ENCODE data around the gene IDE. TPM values are rescaled to one million over a fixed set of nuclear protein-coding genes. Genes with fewer than 3 reads are reported as not detected.

IDE gene
- total RNA-seq, 4 donors from 2014 or later: 22.6 to 59.7 (median 43.0) TPM

- H3K27ac ChIP-seq: no peak overlapping the region
- H3K27me3 ChIP-seq: no peaks in the 10 kb centered on the region
- TF ChIP-seq POLR2A (IDR thresholded peaks at IDR 0.05) (no peak), CTCF (IDR thresholded peaks at IDR 0.05) (no peak)
- no peaks in the 10 kb centered on the region for H3K9me3 ChIP-seq
- DNase-seq: no peak
- H3K36me3 ChIP-seq: no peaks in the 10 kb centered on the region
- H3K4me1 ChIP-seq: no peaks in the 10 kb centered on the region
- H3K4me3 ChIP-seq: no peak overlapping the region
- intact Hi-C loops (cut with DNase I; ENCODE audit: low total_unique reads): no loop called here
These were observed 35.5 kb downstream of the IDE start for GRCh38 chr10:92538231-92538958.

DNA sequence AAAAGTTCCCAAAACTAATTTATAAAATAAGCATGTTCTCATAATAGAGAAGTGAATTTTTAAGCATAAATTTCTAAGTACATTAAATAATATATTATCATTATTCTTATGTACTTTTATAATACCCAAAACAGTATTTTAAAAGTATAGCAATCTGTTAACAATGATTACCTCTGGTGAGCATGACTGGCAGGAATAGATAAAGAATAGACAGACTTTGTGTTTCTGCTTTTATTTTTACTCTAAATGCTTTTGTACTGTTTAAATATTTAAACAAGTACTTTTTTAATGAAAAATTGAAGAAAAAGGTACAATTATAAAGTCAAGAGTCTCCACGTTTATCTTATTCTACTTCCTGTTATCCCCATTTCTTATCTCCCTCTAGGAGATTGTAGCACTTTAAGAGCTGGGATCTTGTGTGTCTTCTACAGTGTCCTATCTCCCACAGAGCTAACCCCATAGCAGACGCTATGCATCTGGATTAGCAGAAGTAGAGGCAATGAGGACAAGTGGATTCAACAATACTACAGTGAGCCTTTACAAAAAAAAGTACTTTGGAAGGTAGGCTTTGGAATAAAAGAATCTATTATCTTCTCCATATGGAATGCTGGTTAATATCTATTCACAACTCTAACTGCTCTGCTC, 42.9 kb downstream of the IDE start:
- no peaks in the 10 kb centered on the region for H3K9me3 ChIP-seq
- no peaks in the 10 kb centered on the region for H3K36me3 ChIP-seq
- intact Hi-C loops (cut with DNase I; ENCODE audit: low total_unique reads): no loop called here
- no peak overlapping the region for H3K4me3 ChIP-seq
- TF ChIP-seq POLR2A (IDR thresholded peaks at IDR 0.05) (no peak), CTCF (IDR thresholded peaks at IDR 0.05) (no peak)
- H3K27me3 ChIP-seq: no peaks in the 10 kb centered on the region
- H3K4me1 ChIP-seq: no peaks in the 10 kb centered on the region
- DNase-seq: no peak
- H3K27ac ChIP-seq: no peak overlapping the region

DNA sequence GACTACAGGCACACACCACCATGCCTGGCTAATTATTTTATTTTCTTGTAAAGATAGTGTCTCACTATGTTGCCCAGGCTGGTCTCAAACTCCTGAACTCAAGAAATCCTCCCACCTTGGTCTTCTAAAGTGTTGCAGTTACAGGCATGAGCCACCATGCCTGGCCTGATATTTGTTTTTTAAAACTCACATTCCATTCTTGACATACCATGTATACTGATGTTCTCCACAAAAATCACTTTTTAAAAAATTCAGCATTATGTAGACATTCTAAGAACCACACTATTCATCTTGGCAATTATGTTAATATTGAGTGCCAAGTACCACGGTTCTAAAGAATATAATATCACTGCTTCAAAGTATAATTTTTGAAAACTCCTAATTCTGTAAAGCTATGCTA, 43.5 kb downstream of the IDE start:
- TF ChIP-seq CTCF (IDR thresholded peaks at IDR 0.05) (no peak), POLR2A (IDR thresholded peaks at IDR 0.05) (no peak)
- no peaks in the 10 kb centered on the region for H3K36me3 ChIP-seq
- intact Hi-C loops (cut with DNase I; ENCODE audit: low total_unique reads): no loop called here

DNA sequence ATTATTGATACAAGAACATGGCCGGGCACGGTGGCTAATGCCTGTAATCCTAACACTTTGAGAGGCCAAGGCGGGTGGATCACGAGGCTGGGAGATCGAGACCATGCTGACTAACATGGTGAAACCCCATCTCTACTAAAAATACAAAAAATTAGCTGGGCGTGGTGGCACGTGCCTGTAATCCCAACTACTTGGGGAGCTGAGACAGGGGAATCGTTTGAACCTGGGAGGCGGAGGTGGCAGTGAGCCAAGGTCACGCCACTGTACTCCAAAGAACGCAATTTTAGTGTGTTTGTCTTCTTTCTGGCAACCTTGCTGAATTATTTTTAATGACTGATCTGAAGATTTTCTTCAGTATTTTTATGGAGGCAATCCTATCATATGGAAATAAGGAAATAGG, 46.2 kb downstream of the IDE start:
- Histone ChIP-seq H3K4me3 (no peak overlapping the region), H3K27ac (no peak overlapping the region), H3K36me3 (no peaks in the 10 kb centered on the region), H3K9me3 (no peaks in the 10 kb centered on the region), H3K4me1 (no peaks in the 10 kb centered on the region), H3K27me3 (no peaks in the 10 kb centered on the region)
- DNase-seq: no peak
- TF ChIP-seq CTCF (IDR thresholded peaks at IDR 0.05): no peak
- no peak for TF ChIP-seq POLR2A (IDR thresholded peaks at IDR 0.05)
- intact Hi-C loops (cut with DNase I; ENCODE audit: low total_unique reads): no loop called here

More for the DNA sequence above, 43.5 kb downstream of the IDE start:
- H3K27ac ChIP-seq: no peak overlapping the region
- no peak overlapping the region for H3K4me3 ChIP-seq
- no peak for DNase-seq
- H3K4me1 ChIP-seq: no peaks in the 10 kb centered on the region
- H3K27me3 ChIP-seq: no peaks in the 10 kb centered on the region
- no peaks in the 10 kb centered on the region for H3K9me3 ChIP-seq

- Histone ChIP-seq H3K4me1 (no peaks in the 10 kb centered on the region), H3K27ac (no peak overlapping the region), H3K27me3 (no peaks in the 10 kb centered on the region), H3K9me3 (no peaks in the 10 kb centered on the region), H3K4me3 (no peak overlapping the region), H3K36me3 (no peaks in the 10 kb centered on the region)
- intact Hi-C loops (cut with DNase I; ENCODE audit: low total_unique reads): no loop called here
- no peak for DNase-seq
- no peak for TF ChIP-seq CTCF (IDR thresholded peaks at IDR 0.05)
- no peak for TF ChIP-seq POLR2A (IDR thresholded peaks at IDR 0.05)
These were observed 50.3 kb downstream of the IDE start for GRCh38 chr10:92523639-92524038.

Measured in uterus (tissue), 4 donors.